Measurements from ENCODE around the gene BPI.

DNA sequence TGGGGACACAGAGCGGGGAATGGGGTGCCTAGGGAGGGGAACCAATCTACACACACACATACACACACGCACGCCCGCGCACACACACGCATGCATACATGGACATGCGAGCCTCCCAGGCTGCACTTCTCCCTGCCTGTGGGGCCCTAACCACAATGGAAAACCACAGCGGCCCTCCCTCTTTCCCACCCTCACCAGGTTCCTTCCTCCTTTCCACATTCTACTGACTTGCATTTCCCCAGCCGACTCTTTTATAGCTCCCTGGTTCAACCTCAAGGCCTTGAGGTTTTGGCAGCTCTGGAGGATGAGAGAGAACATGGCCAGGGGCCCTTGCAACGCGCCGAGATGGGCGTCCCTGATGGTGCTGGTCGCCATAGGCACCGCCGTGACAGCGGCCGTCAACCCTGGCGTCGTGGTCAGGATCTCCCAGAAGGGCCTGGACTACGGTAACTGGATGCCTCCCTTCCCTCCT, at the start of gene BPI:
- TF ChIP-seq CTCF (conservative IDR thresholded peaks at IDR 0.05 in 1 of 2, IDR thresholded peaks at IDR 0.05 in 1 of 2; ENCODE audit: low read depth in 1 of 2, low read length in 2 of 2) (no peak), EZH2 (IDR thresholded peaks at IDR 0.05; ENCODE audit: low read length, missing control alignments) (no peak)

All from fibroblast of lung (primary cell).